ENCODE results near the gene VPS13A. TPM values are rescaled to one million over a fixed set of nuclear protein-coding genes. Genes with fewer than 3 reads are reported as not detected.

VPS13A gene
- total RNA-seq, 1 experiment from 2014 or later = 52.8 TPM

DNA sequence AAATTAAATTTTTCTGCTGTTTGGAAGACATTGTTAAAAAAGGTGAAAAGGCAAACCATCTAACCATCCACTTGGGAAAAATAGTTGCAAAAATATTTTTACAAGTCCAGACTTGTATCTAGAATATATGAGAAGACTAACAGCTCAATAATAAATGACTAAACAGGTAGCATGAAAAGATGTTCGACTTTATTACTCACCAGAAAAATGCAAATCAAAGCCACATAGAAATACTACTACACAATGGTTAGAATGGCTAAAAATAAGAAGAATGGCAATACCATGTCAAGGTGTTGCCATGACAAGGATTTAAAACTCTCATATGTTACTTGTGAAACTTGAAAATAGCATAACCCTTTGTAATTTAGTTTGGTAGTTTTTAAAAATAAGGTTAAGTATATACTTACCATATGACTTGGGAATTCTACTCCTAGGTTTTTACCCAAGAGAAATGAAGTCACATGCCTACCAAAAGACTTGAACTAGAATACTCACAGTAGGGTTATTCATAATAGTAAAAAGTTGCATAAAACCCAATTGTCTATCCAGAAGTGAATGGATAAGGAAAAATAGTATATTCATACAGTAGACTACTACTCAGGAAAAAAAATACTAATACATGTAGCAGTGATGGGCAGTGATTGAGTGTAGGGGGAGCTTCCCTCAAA is 93.8 kb downstream of the VPS13A start:
- ATAC-seq (no peak), DNase-seq (ENCODE audit: low read depth, low spot score) (no peak)
- ChIA-PET CTCF (no interaction called here), POLR2A (no interaction called here), RAD21 (ENCODE audit: low non-redundant PET in 1 of 2, low total read pairs in 2 of 2, uncharacterized antibody in 2 of 2, unreplicated experiment in 2 of 2) (no interaction called here)
- Histone ChIP-seq H3K27me3 (ENCODE audit: insufficient read depth, low read length) (no peaks in the 10 kb centered on the region), H3K79me2 (ENCODE audit: insufficient read depth, low read length) (no peaks in the 10 kb centered on the region), H3K36me3 (ENCODE audit: control insufficient read depth in 1 of 2, insufficient read depth in 2 of 2, low read length in 2 of 2) (no peaks in the 10 kb centered on the region), H2AFZ (ENCODE audit: low read depth, low read length, poor library complexity, severe bottlenecking) (no peak overlapping the region), H4K20me1 (ENCODE audit: insufficient read depth) (no peaks in the 10 kb centered on the region), H3K4me3 (replicated peaks in 1 of 2; ENCODE audit: low read depth in 1 of 2, low read length in 2 of 2) (no peak overlapping the region), H3K9me3 (ENCODE audit: control insufficient read depth in 1 of 2, insufficient read depth in 1 of 2, low read depth in 1 of 2, low read length in 2 of 2) (no peaks in the 10 kb centered on the region), H3K9ac (ENCODE audit: low read length) (no peak overlapping the region), H3K4me2 (ENCODE audit: low read length) (no peak overlapping the region), H3K27ac (ENCODE audit: low read depth, low read length) (no peak overlapping the region), H3K4me1 (ENCODE audit: control insufficient read depth in 1 of 2, insufficient read depth in 2 of 2, low read length in 2 of 2) (no peaks in the 10 kb centered on the region), H3K9me2 (ENCODE audit: insufficient read depth) (no peaks in the 10 kb centered on the region)
- TF ChIP-seq CEBPB (IDR thresholded peaks at IDR 0.05; ENCODE audit: low read depth) (no peak), FOSL1 (IDR thresholded peaks at IDR 0.05; ENCODE audit: low read depth) (no peak), EZH2phosphoT487 (IDR thresholded peaks at IDR 0.05; ENCODE audit: borderline replicate concordance) (no peak), SRF (IDR thresholded peaks at IDR 0.05; ENCODE audit: low read depth) (no peak), ELF1 (IDR thresholded peaks at IDR 0.05; ENCODE audit: borderline replicate concordance, low read depth) (no peak), POLR2A (IDR thresholded peaks at IDR 0.05; ENCODE audit: borderline replicate concordance, extremely low read depth, insufficient read depth, insufficient read length) (no peak), RAD21 (IDR thresholded peaks at IDR 0.05; ENCODE audit: low read depth) (no peak), CBX3 (IDR thresholded peaks at IDR 0.05; ENCODE audit: low read depth) (no peak), SIN3A (IDR thresholded peaks at IDR 0.05; ENCODE audit: low read depth) (no peak), EGR1 (IDR thresholded peaks at IDR 0.05; ENCODE audit: low read depth) (no peak), ZNF274 (IDR thresholded peaks at IDR 0.05; ENCODE audit: low read depth, low read length) (no peak), SP1 (IDR thresholded peaks at IDR 0.05; ENCODE audit: low read depth) (no peak), POLR2AphosphoS5 (IDR thresholded peaks at IDR 0.05; ENCODE audit: low read depth, low read length) (no peak), EZH2 (IDR thresholded peaks at IDR 0.05) (no peak)
- TF ChIP-seq, protein P1, sequence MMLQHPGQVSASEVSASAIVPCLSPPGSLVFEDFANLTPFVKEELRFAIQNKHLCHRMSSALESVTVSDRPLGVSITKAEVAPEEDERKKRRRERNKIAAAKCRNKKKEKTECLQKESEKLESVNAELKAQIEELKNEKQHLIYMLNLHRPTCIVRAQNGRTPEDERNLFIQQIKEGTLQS (IDR thresholded peaks at IDR 0.05) = no peak
- intact Hi-C loops (cut with micrococcal nuclease) = no loop called here
- BruUV-seq (replicated peaks) = no TSS peak

Data from HCT116 (cell line).